ENCODE results near the gene UGT2B17. TPM values are rescaled to one million over a fixed set of nuclear protein-coding genes. Genes with fewer than 3 reads are reported as not detected.
"Not testable (repeated sequence)": the region's sequence is repeated elsewhere in the genome, so short reads cannot be mapped to it uniquely, and the experiment has no call there.

Gene UGT2B17
- total RNA-seq, 1 donor from 2014 or later: not detected

DNA sequence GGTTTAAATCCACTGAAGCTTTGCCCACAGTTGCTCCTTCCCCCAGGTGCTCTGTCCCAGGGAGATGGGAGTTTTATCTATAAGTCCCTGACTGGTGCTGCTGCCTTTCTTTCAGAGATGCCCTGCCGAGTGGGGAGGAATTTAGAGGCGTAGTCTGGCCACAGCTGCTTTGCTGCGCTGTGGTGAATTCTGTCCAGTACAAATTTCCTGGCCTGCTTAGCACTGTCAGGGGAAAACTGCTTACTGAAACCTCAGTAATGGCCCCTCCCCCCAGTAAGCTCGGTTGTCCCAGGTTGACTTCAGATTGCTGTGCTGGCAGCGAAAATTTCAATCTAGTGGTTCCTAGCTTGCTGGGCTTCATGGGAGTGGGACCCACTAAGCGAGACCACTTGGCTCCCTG is 40.1 kb downstream of the UGT2B17 start:
- Histone ChIP-seq H3K4me3 (ENCODE audit: low read length in 3 of 3) (no peak overlapping the region), H3K9ac (ENCODE audit: low read depth in 1 of 3, low read length in 3 of 3) (no peak overlapping the region), H3K4me1 (ENCODE audit: control insufficient read depth in 3 of 3, insufficient read depth in 3 of 3, low read length in 3 of 3) (no peaks in the 10 kb centered on the region), H3K36me3 (ENCODE audit: control insufficient read depth in 3 of 3, insufficient read depth in 3 of 3, low read length in 3 of 3) (no peaks in the 10 kb centered on the region), H3K27ac (ENCODE audit: low read depth, low read length) (no peak overlapping the region), H3K9me3 (ENCODE audit: control insufficient read depth in 3 of 3, low read length in 3 of 3) (no peaks in the 10 kb centered on the region), H3K27me3 (ENCODE audit: control insufficient read depth in 3 of 3, insufficient read depth in 3 of 3, low read length in 3 of 3) (no peaks in the 10 kb centered on the region)

DNA sequence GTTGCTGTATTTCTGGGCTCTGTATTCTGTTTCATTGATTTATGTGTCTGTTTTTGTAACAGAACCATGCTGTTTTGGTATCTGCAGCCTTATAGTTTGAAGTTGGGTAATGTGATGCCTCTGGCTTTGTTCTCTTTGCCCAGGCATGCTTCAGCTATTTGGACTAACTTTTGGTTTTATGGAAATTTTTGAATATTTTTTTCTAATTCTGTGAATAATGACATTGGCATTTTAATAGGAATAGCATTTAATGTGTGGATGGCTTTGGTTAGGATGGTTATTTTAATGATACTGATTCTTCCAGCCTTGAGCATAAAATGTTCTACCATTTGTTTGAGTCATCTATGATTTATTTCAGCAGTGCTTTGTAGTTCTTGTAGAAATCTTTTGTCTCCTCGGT is 53.9 kb downstream of the UGT2B17 start:
- H3K27ac ChIP-seq (ENCODE audit: low read depth, low read length); H3K9ac ChIP-seq (ENCODE audit: low read depth in 1 of 3, low read length in 3 of 3); H3K27me3 ChIP-seq (ENCODE audit: control insufficient read depth in 3 of 3, insufficient read depth in 3 of 3, low read length in 3 of 3); H3K36me3 ChIP-seq (ENCODE audit: control insufficient read depth in 3 of 3, insufficient read depth in 3 of 3, low read length in 3 of 3); H3K4me1 ChIP-seq (ENCODE audit: control insufficient read depth in 3 of 3, insufficient read depth in 3 of 3, low read length in 3 of 3); H3K4me3 ChIP-seq (ENCODE audit: low read length in 3 of 3); H3K9me3 ChIP-seq (ENCODE audit: control insufficient read depth in 3 of 3, low read length in 3 of 3): not testable (repeated sequence)

DNA sequence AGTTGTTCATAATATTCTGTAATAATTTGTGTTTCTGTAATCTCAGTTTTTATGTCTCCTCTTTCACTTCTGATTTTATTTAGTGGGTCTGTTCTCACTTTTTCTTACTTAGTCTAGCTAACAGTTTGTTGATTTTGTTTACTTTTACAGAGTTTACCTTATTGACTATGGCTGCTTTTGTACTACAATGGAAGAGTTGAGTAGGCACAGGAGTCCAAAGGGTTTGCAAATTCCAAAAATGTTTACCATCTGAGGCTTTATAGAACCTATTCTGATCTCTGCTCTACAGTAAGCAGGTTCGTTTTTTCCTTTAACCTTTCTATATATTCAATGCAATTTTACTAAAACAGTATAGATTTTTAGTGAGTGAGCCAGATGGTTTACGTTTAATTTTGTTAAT is 55.1 kb downstream of the UGT2B17 start:
- H3K4me3 ChIP-seq (ENCODE audit: low read length in 3 of 3): no peak overlapping the region
- no peaks in the 10 kb centered on the region for H3K9me3 ChIP-seq (ENCODE audit: control insufficient read depth in 3 of 3, low read length in 3 of 3)
- no peak overlapping the region for H3K9ac ChIP-seq (ENCODE audit: low read depth in 1 of 3, low read length in 3 of 3)
- no peaks in the 10 kb centered on the region for H3K36me3 ChIP-seq (ENCODE audit: control insufficient read depth in 3 of 3, insufficient read depth in 3 of 3, low read length in 3 of 3)
- no peaks in the 10 kb centered on the region for H3K27me3 ChIP-seq (ENCODE audit: control insufficient read depth in 3 of 3, insufficient read depth in 3 of 3, low read length in 3 of 3)
- H3K27ac ChIP-seq (ENCODE audit: low read depth, low read length): no peak overlapping the region
- H3K4me1 ChIP-seq (ENCODE audit: control insufficient read depth in 3 of 3, insufficient read depth in 3 of 3, low read length in 3 of 3): no peaks in the 10 kb centered on the region

DNA sequence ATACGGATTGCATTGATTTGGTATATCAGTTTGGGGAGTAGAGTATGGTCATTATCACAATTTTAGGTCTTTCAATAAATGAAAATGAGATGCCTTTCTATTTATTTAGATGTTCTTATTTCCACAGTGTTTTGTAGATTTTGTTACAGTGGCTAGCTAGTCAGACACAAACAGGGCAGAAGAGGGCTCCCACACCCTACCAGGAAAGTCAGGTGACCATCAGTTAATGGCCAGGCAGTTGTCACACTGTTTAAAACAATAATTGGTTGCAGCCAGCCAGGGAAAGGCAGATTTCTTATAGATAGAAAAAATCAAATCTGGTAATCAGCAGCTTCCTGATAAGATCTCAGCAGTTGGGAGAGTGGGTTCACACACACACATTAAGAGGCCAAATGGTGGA is 57.2 kb downstream of the UGT2B17 start:
- Histone ChIP-seq H3K27me3 (ENCODE audit: control insufficient read depth in 3 of 3, insufficient read depth in 3 of 3, low read length in 3 of 3) (no peaks in the 10 kb centered on the region), H3K4me3 (ENCODE audit: low read length in 3 of 3) (no peak overlapping the region), H3K4me1 (ENCODE audit: control insufficient read depth in 3 of 3, insufficient read depth in 3 of 3, low read length in 3 of 3) (no peaks in the 10 kb centered on the region), H3K27ac (ENCODE audit: low read depth, low read length) (no peak overlapping the region), H3K9me3 (ENCODE audit: control insufficient read depth in 3 of 3, low read length in 3 of 3) (no peaks in the 10 kb centered on the region), H3K36me3 (ENCODE audit: control insufficient read depth in 3 of 3, insufficient read depth in 3 of 3, low read length in 3 of 3) (no peaks in the 10 kb centered on the region), H3K9ac (ENCODE audit: low read depth in 1 of 3, low read length in 3 of 3) (no peak overlapping the region)

DNA sequence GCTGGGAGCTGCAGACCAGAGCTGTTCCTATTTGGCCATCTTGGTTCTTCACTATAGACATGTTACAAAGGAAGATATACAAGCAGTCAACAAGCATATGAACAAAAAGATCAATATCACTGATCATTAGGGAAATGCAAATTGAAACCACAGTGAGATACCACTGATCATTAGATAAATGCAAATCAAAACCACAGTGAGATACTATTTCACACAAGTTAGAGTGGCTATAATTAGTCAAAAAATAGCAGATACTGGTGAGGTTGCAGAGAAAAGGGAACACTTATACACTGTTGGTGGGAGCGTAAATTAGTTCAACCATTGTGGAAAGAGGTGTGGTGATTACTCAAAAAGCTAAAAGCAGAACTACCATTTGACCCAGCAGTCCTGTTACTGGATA is 70.7 kb downstream of the UGT2B17 start:
- H3K27ac ChIP-seq (ENCODE audit: low read depth, low read length); H3K27me3 ChIP-seq (ENCODE audit: control insufficient read depth in 3 of 3, insufficient read depth in 3 of 3, low read length in 3 of 3); H3K9me3 ChIP-seq (ENCODE audit: control insufficient read depth in 3 of 3, low read length in 3 of 3); H3K36me3 ChIP-seq (ENCODE audit: control insufficient read depth in 3 of 3, insufficient read depth in 3 of 3, low read length in 3 of 3); H3K4me3 ChIP-seq (ENCODE audit: low read length in 3 of 3); H3K4me1 ChIP-seq (ENCODE audit: control insufficient read depth in 3 of 3, insufficient read depth in 3 of 3, low read length in 3 of 3); H3K9ac ChIP-seq (ENCODE audit: low read depth in 1 of 3, low read length in 3 of 3): not testable (repeated sequence)

DNA sequence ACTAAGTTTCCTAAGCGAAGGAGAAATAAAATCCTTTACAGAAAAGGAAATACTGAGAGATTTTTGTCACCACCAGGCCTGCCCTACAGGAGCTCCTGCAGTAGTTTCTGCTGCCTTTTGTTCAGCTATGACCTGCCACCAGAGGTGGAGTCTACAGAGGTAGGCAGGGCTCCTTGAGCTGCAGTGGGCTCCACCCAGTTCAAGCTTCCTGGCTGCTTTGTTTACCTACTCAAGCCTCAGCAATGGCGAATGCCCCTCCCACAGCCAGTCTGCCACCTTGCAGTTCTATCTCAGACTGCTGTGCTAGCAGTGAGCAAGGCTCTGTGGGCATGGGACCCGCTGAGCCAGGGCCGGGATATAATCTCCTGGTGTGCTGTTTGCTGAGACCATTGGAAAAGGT is 71.3 kb downstream of the UGT2B17 start:
- H3K27me3 ChIP-seq (ENCODE audit: control insufficient read depth in 3 of 3, insufficient read depth in 3 of 3, low read length in 3 of 3); H3K4me3 ChIP-seq (ENCODE audit: low read length in 3 of 3); H3K36me3 ChIP-seq (ENCODE audit: control insufficient read depth in 3 of 3, insufficient read depth in 3 of 3, low read length in 3 of 3); H3K9ac ChIP-seq (ENCODE audit: low read depth in 1 of 3, low read length in 3 of 3); H3K9me3 ChIP-seq (ENCODE audit: control insufficient read depth in 3 of 3, low read length in 3 of 3); H3K4me1 ChIP-seq (ENCODE audit: control insufficient read depth in 3 of 3, insufficient read depth in 3 of 3, low read length in 3 of 3); H3K27ac ChIP-seq (ENCODE audit: low read depth, low read length): not testable (repeated sequence)

DNA sequence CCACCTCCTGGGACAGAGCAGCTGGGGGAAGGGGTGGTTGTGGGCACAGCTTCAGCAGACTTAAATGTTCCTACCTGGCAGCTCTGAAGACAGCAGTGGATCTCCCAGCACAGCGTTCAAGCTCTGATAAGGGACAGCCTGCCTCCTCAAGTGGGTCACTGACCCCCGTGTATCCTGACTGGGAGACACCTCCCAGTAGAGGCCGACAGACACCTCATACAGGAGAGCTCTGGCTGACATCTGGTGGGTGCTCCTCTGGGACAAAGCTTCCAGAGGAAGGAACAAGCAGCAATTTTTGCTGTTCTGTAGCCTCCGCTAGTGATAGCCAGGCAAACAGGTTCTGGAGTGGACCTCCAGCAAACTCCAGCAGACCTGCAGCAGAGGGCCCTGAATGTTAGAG is 72.7 kb downstream of the UGT2B17 start:
- not testable (repeated sequence) for H3K36me3 ChIP-seq (ENCODE audit: control insufficient read depth in 3 of 3, insufficient read depth in 3 of 3, low read length in 3 of 3); H3K4me3 ChIP-seq (ENCODE audit: low read length in 3 of 3); H3K9ac ChIP-seq (ENCODE audit: low read depth in 1 of 3, low read length in 3 of 3); H3K27ac ChIP-seq (ENCODE audit: low read depth, low read length); H3K27me3 ChIP-seq (ENCODE audit: control insufficient read depth in 3 of 3, insufficient read depth in 3 of 3, low read length in 3 of 3); H3K9me3 ChIP-seq (ENCODE audit: control insufficient read depth in 3 of 3, low read length in 3 of 3); H3K4me1 ChIP-seq (ENCODE audit: control insufficient read depth in 3 of 3, insufficient read depth in 3 of 3, low read length in 3 of 3)

DNA sequence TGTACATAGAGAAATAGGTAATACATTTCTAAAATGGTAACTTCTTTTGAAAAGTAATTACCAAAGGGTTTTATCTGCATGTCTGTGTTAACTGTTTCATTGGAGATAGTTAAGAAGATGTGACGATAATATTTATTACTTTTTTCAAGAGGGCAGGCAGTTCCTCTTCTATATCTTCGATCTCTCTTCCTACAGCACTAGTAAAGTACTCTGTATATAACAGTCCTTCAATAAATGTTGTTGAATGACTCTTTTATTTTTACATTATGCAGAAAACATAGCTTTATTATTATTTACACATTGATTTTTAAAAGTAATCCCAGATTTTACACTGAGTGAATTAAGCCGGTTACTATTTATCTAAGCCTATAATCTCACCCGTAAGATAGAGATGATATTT is 77.1 kb downstream of the UGT2B17 start:
- H3K36me3 ChIP-seq (ENCODE audit: control insufficient read depth in 3 of 3, insufficient read depth in 3 of 3, low read length in 3 of 3): no peaks in the 10 kb centered on the region
- H3K9ac ChIP-seq (ENCODE audit: low read depth in 1 of 3, low read length in 3 of 3): no peak overlapping the region
- H3K27me3 ChIP-seq (ENCODE audit: control insufficient read depth in 3 of 3, insufficient read depth in 3 of 3, low read length in 3 of 3): no peaks in the 10 kb centered on the region
- no peaks in the 10 kb centered on the region for H3K9me3 ChIP-seq (ENCODE audit: control insufficient read depth in 3 of 3, low read length in 3 of 3)
- no peaks in the 10 kb centered on the region for H3K4me1 ChIP-seq (ENCODE audit: control insufficient read depth in 3 of 3, insufficient read depth in 3 of 3, low read length in 3 of 3)
- no peak overlapping the region for H3K27ac ChIP-seq (ENCODE audit: low read depth, low read length)
- H3K4me3 ChIP-seq (ENCODE audit: low read length in 3 of 3): no peak overlapping the region

DNA sequence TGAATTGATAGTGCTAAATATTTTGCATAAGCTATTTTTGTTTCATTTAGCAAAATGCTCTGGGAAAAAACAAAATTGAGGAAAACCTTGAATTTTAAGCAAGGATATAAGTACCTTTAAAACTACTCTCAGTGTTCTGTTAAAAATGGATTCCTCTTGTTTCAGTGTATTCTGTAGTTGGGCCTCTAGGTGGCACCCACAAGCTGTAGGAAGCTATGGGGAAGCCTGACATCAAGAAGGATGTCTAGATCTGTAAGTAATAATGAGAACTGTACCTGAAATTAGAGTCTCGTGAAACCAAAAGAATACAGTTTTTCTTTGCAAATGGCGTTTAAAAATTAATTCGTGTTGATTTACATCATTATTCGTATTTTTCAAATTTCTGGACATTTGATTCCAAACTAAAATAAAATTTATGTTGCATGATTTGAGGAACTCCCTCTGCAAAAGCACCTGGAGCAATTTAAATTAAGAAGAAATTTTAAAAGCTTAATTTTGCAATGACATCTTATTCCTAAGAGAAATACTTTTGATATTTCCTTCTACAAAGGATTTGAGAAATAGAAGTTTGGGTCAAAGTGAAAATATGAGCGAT is 77.6 kb downstream of the UGT2B17 start:
- Histone ChIP-seq H3K4me1 (ENCODE audit: control insufficient read depth in 3 of 3, insufficient read depth in 3 of 3, low read length in 3 of 3) (no peaks in the 10 kb centered on the region), H3K36me3 (ENCODE audit: control insufficient read depth in 3 of 3, insufficient read depth in 3 of 3, low read length in 3 of 3) (no peaks in the 10 kb centered on the region), H3K27me3 (ENCODE audit: control insufficient read depth in 3 of 3, insufficient read depth in 3 of 3, low read length in 3 of 3) (no peaks in the 10 kb centered on the region), H3K4me3 (ENCODE audit: low read length in 3 of 3) (no peak overlapping the region), H3K27ac (ENCODE audit: low read depth, low read length) (no peak overlapping the region), H3K9ac (ENCODE audit: low read depth in 1 of 3, low read length in 3 of 3) (no peak overlapping the region), H3K9me3 (ENCODE audit: control insufficient read depth in 3 of 3, low read length in 3 of 3) (no peaks in the 10 kb centered on the region)

DNA sequence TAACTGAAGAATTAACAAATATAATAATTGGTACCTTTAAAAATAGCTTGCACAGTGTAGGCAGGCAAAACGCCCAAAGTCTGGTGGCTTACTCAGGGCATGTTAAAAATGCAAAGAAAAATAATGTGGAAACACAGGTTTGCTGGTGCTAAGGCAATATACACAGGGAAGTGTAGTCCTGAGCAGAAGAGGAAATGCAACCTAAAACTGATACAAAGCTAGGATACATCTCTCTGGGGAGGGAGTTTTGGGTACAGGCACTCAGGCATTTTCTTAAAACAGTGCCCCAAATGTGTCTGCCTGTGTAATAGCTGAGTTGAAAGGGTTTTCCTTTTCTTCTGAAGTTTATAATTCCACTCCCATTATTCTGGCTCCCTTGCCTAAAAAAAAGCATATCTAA is 81.4 kb downstream of the UGT2B17 start:
- H3K27me3 ChIP-seq (ENCODE audit: control insufficient read depth in 3 of 3, insufficient read depth in 3 of 3, low read length in 3 of 3): no peaks in the 10 kb centered on the region
- H3K4me1 ChIP-seq (ENCODE audit: control insufficient read depth in 3 of 3, insufficient read depth in 3 of 3, low read length in 3 of 3): no peaks in the 10 kb centered on the region
- H3K9me3 ChIP-seq (ENCODE audit: control insufficient read depth in 3 of 3, low read length in 3 of 3): no peaks in the 10 kb centered on the region
- H3K4me3 ChIP-seq (ENCODE audit: low read length in 3 of 3): no peak overlapping the region
- no peaks in the 10 kb centered on the region for H3K36me3 ChIP-seq (ENCODE audit: control insufficient read depth in 3 of 3, insufficient read depth in 3 of 3, low read length in 3 of 3)
- H3K9ac ChIP-seq (ENCODE audit: low read depth in 1 of 3, low read length in 3 of 3): no peak overlapping the region
- no peak overlapping the region for H3K27ac ChIP-seq (ENCODE audit: low read depth, low read length)
